H9 (cell line): Measurements from ENCODE around the gene SLC12A3. TPM values are rescaled to one million over a fixed set of nuclear protein-coding genes. Genes with fewer than 3 reads are reported as not detected.
A peak's percentile ranks its signal among the peaks of the same experiment; 100 is the strongest.

ENCODE experiments used
- DNase-seq: peaks from one replicate; pipeline ENCODE4 v3.0.0-alpha.2; 2017
- H2AFZ ChIP-seq: one replicate; pipeline ENCODE4 v1.6.1; 2013; ENCODE audit warnings: mild to moderate bottlenecking, low read length, control low read depth, moderate library complexity
- H2AK5ac ChIP-seq: 2 replicates; pipeline ENCODE4 v1.6.1; 2013; ENCODE audit warnings: low read length, control low read depth, mixed read lengths; ENCODE audit not compliant: insufficient read length
- H2BK120ac ChIP-seq: one replicate; pipeline ENCODE4 v1.6.1; 2013; ENCODE audit warnings: low read depth, mild to moderate bottlenecking, low read length, control low read depth, inconsistent platforms; ENCODE audit not compliant: poor library complexity, severe bottlenecking
- H2BK12ac ChIP-seq: 2 replicates; pipeline ENCODE4 v1.6.1; 2013; ENCODE audit warnings: low read length, control low read depth, mixed read lengths, low read depth; ENCODE audit not compliant: insufficient read length
- H2BK15ac ChIP-seq: 2 replicates; pipeline ENCODE4 v1.6.1; 2013; ENCODE audit warnings: low read depth, low read length, control low read depth
- H2BK20ac ChIP-seq: one replicate; pipeline ENCODE4 v1.6.1; 2013; ENCODE audit warnings: low read depth, mild to moderate bottlenecking, low read length, control low read depth, inconsistent platforms; ENCODE audit not compliant: poor library complexity, severe bottlenecking
- H2BK5ac ChIP-seq: 2 replicates; pipeline ENCODE4 v1.6.1; 2013; ENCODE audit warnings: low read length, control low read depth, mixed read lengths; ENCODE audit not compliant: insufficient read length
- H3K14ac ChIP-seq: 2 replicates; pipeline ENCODE4 v1.6.1; 2013; ENCODE audit warnings: low read length, control low read depth; ENCODE audit not compliant: insufficient read depth
- H3K18ac ChIP-seq: 2 replicates; pipeline ENCODE4 v1.6.1; 2013; ENCODE audit warnings: low read depth, mild to moderate bottlenecking, mixed read lengths, low read length, control low read depth; ENCODE audit not compliant: insufficient read length
- H3K23ac ChIP-seq: 2 replicates; pipeline ENCODE4 v1.6.1; 2013; ENCODE audit warnings: low read length, control low read depth, mixed read lengths, low read depth; ENCODE audit not compliant: insufficient read length
- H3K23me2 ChIP-seq: 2 replicates; pipeline ENCODE4 v1.6.1; 2013; ENCODE audit warnings: low read depth, mild to moderate bottlenecking, mixed read lengths, low read length, control low read depth; ENCODE audit not compliant: insufficient read length, poor library complexity, severe bottlenecking
- H3K27ac ChIP-seq: 2 replicates; pipeline ENCODE4 v1.5.1; 2013; ENCODE audit warnings: low read length, control low read depth, mixed read lengths, low read depth; ENCODE audit not compliant: insufficient read length
- H3K27me3 ChIP-seq: 2 replicates; pipeline ENCODE4 v1.6.1; 2013; ENCODE audit warnings: low read length, control low read depth, inconsistent platforms; ENCODE audit not compliant: insufficient read depth
- H3K4ac ChIP-seq: 2 replicates; pipeline ENCODE4 v1.6.1; 2013; ENCODE audit warnings: low read depth, mild to moderate bottlenecking, control low read depth, inconsistent platforms, low read length, moderate library complexity
- H3K4me1 ChIP-seq: 2 replicates; pipeline ENCODE4 v1.6.1; 2013; ENCODE audit warnings: low read length, control low read depth, inconsistent platforms; ENCODE audit not compliant: insufficient read depth
- H3K4me2 ChIP-seq: 2 replicates; pipeline ENCODE4 v1.6.1; 2013; ENCODE audit warnings: low read length, control low read depth, mixed read lengths; ENCODE audit not compliant: insufficient read length, insufficient read depth
- H3K56ac ChIP-seq: 2 replicates; pipeline ENCODE4 v1.6.1; 2013; ENCODE audit warnings: low read depth, mild to moderate bottlenecking, mixed read lengths, low read length, control low read depth; ENCODE audit not compliant: insufficient read length
- H3K79me1 ChIP-seq: 2 replicates; pipeline ENCODE4 v1.6.1; 2013; ENCODE audit warnings: low read depth, mild to moderate bottlenecking, moderate library complexity, low read length, control low read depth, inconsistent platforms; ENCODE audit not compliant: insufficient read depth, poor library complexity, severe bottlenecking
- H3K79me2 ChIP-seq: 2 replicates; pipeline ENCODE4 v1.6.1; 2013; ENCODE audit warnings: low read length, control low read depth, inconsistent platforms; ENCODE audit not compliant: insufficient read depth
- H3K9ac ChIP-seq: 2 replicates; pipeline ENCODE4 v1.6.1; 2013; ENCODE audit warnings: low read length, control low read depth, mixed read lengths; ENCODE audit not compliant: insufficient read length; ENCODE audit errors: extremely low read depth
- H3K9me3 ChIP-seq: one replicate; pipeline ENCODE4 v1.6.1; 2013; ENCODE audit warnings: low read depth, low read length, inconsistent platforms; ENCODE audit not compliant: control insufficient read depth
- H3T11ph ChIP-seq: one replicate; pipeline ENCODE4 v1.6.1; 2013; ENCODE audit warnings: mild to moderate bottlenecking, low read length, control low read depth, inconsistent platforms
- H4K20me1 ChIP-seq: one replicate; pipeline ENCODE4 v1.6.1; 2013; ENCODE audit not compliant: control insufficient read depth, insufficient read length, insufficient read depth
- H4K5ac ChIP-seq: 2 replicates; pipeline ENCODE4 v1.6.1; 2013; ENCODE audit warnings: low read depth, mild to moderate bottlenecking, mixed read lengths, low read length, control low read depth; ENCODE audit not compliant: insufficient read length
- H4K8ac ChIP-seq: replicated peaks from 2 replicates; pipeline ENCODE4 v1.6.1; 2013; ENCODE audit warnings: low read length, control low read depth, mixed read lengths, low read depth; ENCODE audit not compliant: insufficient read length
- H4K91ac ChIP-seq: 2 replicates; pipeline ENCODE4 v1.6.1; 2013; ENCODE audit warnings: low read depth, mild to moderate bottlenecking, moderate library complexity, mixed read lengths, low read length, control low read depth; ENCODE audit not compliant: insufficient read length
- H3K27ac Mint-ChIP-seq, 3 experiments: 2 replicates in 2 of 3; 3 replicates in 1 of 3; pipeline ENCODE4 v1.8.0; 2020 to 2021; ENCODE audit warnings: mixed read lengths in 3 of 3, mild to moderate bottlenecking in 1 of 3, moderate library complexity in 1 of 3
- H3K27me3 Mint-ChIP-seq: 2 replicates; pipeline ENCODE4 v1.8.0; 2021; ENCODE audit warnings: low read depth, mild to moderate bottlenecking, moderate library complexity, mixed read lengths
- H3K36me3 Mint-ChIP-seq, 3 experiments: 2 replicates in 2 of 3; 3 replicates in 1 of 3; pipeline ENCODE4 v1.8.0; 2020 to 2021; ENCODE audit warnings: low read depth in 3 of 3, mixed read lengths in 3 of 3; ENCODE audit not compliant: insufficient read depth in 1 of 3
- H3K4me1 Mint-ChIP-seq, 2 experiments: 2 replicates each; pipeline ENCODE4 v1.8.0; 2020; ENCODE audit warnings: mixed read lengths in 2 of 2
- H3K4me3 Mint-ChIP-seq, 2 experiments: 2 replicates in 1 of 2; 3 replicates in 1 of 2; pipeline ENCODE4 v1.8.0; 2020 to 2021; ENCODE audit warnings: mild to moderate bottlenecking in 2 of 2, mixed read lengths in 2 of 2, moderate library complexity in 1 of 2
- H3K9me3 Mint-ChIP-seq, 2 experiments: 2 replicates in 1 of 2; 3 replicates in 1 of 2; pipeline ENCODE4 v1.8.0; 2020; ENCODE audit warnings: mild to moderate bottlenecking in 2 of 2, mixed read lengths in 2 of 2, moderate library complexity in 1 of 2
- WGBS: extraction: QIAGEN DNeasy Blood & Tissue Kit; methylation state at CpG from one replicate; pipeline ENCODE4 v1.1.7; 2013; ENCODE audit warnings: missing lambda C conversion rate, low lambda C conversion rate, mixed read lengths; ENCODE audit not compliant: insufficient read length; ENCODE audit errors: extremely low coverage; 5-methylcytosine and 5-hydroxymethylcytosine counted together
- total RNA-seq: library from RNA; stranded (reverse); gene quantifications from 2 replicates; pipeline ENCODE4 v1.2.1, GENCODE V29; 2021
- TF ChIP-seq, protein P1 (sequence below): fragments of 200-600 bp; sonication (generic); conservative IDR thresholded peaks from 3 replicates; pipeline ENCODE4 v1.8.0; 2021; ENCODE audit warnings: antibody characterized with exemption, mild to moderate bottlenecking

SLC12A3 gene
- total RNA-seq, 1 experiment from 2014 or later, result not detected

DNA sequence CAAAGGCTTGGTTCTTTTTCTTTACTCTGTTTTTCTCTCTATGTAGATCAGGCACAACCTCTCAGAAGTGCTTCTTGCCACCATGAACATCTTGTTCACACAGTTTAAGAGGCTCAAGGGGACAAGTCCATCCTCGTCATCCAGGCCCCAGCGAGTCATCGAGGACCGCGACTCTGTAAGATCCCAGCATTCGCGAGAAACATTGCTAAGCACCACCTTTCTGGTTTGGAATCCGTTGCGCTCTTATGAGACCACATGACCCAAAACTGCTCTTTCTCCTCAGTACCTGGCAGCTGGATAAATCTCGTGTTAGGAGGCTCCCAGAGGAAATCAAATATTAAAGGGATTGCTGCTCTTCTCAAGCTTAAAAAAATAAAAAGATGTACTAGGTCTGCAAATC lies 23.3 kb upstream of the SLC12A3 start:
- H4K20me1 ChIP-seq, result no peaks in the 10 kb centered on the region
- no peaks in the 10 kb centered on the region for H3K4me1 ChIP-seq
- no peaks in the 10 kb centered on the region for H3K27me3 Mint-ChIP-seq
- H3K56ac ChIP-seq, result no peak overlapping the region
- no peaks in the 10 kb centered on the region for H3K79me1 ChIP-seq
- H3K23me2 ChIP-seq, result no peaks in the 10 kb centered on the region
- peak overlapping the region in 2 of 3 experiments; percentile 14 to 15; a peak in 3 of 7 replicates for H3K27ac Mint-ChIP-seq
- no peak overlapping the region for H2BK5ac ChIP-seq
- H3K4me2 ChIP-seq, result no peak overlapping the region
- H3K14ac ChIP-seq, result no peak overlapping the region
- no peaks in the 10 kb centered on the region for H3K79me2 ChIP-seq
- peaks cover 44 to 83% (median 75%) of the 10 kb centered on the region in 3 experiments; a peak in 6 of 7 replicates for H3K36me3 Mint-ChIP-seq
- H3K27ac ChIP-seq, result no peak overlapping the region
- H2BK20ac ChIP-seq, result no peak overlapping the region
- no peak overlapping the region for H4K5ac ChIP-seq
- H3K27me3 ChIP-seq, result no peaks in the 10 kb centered on the region
- H3K4me3 Mint-ChIP-seq, result no peak overlapping the region
- WGBS, result no CpG with 5 or more reads among the region's 10 CpGs
- H2AFZ ChIP-seq, result no peak overlapping the region
- H3T11ph ChIP-seq, result no peak overlapping the region
- H3K9me3 Mint-ChIP-seq, result no peaks in the 10 kb centered on the region
- H3K4me1 Mint-ChIP-seq, result no peaks in the 10 kb centered on the region
- no peak overlapping the region for H3K18ac ChIP-seq
- TF ChIP-seq, protein P1, sequence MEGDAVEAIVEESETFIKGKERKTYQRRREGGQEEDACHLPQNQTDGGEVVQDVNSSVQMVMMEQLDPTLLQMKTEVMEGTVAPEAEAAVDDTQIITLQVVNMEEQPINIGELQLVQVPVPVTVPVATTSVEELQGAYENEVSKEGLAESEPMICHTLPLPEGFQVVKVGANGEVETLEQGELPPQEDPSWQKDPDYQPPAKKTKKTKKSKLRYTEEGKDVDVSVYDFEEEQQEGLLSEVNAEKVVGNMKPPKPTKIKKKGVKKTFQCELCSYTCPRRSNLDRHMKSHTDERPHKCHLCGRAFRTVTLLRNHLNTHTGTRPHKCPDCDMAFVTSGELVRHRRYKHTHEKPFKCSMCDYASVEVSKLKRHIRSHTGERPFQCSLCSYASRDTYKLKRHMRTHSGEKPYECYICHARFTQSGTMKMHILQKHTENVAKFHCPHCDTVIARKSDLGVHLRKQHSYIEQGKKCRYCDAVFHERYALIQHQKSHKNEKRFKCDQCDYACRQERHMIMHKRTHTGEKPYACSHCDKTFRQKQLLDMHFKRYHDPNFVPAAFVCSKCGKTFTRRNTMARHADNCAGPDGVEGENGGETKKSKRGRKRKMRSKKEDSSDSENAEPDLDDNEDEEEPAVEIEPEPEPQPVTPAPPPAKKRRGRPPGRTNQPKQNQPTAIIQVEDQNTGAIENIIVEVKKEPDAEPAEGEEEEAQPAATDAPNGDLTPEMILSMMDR, result no peak
- H3K4ac ChIP-seq, result no peak overlapping the region
- no peak overlapping the region for H2BK120ac ChIP-seq
- H3K9me3 ChIP-seq, result no peaks in the 10 kb centered on the region
- no peak overlapping the region for H2AK5ac ChIP-seq
- H2BK15ac ChIP-seq, result no peak overlapping the region
- no peak overlapping the region for H2BK12ac ChIP-seq
- DNase-seq, result no peak
- no peak overlapping the region for H3K9ac ChIP-seq
- no peak overlapping the region for H3K23ac ChIP-seq
- no peak overlapping the region for H4K8ac ChIP-seq
- H4K91ac ChIP-seq, result no peak overlapping the region
